ENCODE results near the gene DENND6A.

GRCh38 chr3:57582474-57583168 is 110.3 kb downstream of the DENND6A start:
- TF ChIP-seq CTCF (IDR thresholded peaks at IDR 0.05) = no peak
- no peak for TF ChIP-seq POLR2A (IDR thresholded peaks at IDR 0.05)

Data from adrenal gland (tissue), 5 donors.